Measurements from ENCODE around the gene FES. TPM values are rescaled to one million over a fixed set of nuclear protein-coding genes. Genes with fewer than 3 reads are reported as not detected.

FES gene
- total and polyA plus RNA-seq, 11 donors = 10.7 to 37.5 (median 15.9) TPM

DNA sequence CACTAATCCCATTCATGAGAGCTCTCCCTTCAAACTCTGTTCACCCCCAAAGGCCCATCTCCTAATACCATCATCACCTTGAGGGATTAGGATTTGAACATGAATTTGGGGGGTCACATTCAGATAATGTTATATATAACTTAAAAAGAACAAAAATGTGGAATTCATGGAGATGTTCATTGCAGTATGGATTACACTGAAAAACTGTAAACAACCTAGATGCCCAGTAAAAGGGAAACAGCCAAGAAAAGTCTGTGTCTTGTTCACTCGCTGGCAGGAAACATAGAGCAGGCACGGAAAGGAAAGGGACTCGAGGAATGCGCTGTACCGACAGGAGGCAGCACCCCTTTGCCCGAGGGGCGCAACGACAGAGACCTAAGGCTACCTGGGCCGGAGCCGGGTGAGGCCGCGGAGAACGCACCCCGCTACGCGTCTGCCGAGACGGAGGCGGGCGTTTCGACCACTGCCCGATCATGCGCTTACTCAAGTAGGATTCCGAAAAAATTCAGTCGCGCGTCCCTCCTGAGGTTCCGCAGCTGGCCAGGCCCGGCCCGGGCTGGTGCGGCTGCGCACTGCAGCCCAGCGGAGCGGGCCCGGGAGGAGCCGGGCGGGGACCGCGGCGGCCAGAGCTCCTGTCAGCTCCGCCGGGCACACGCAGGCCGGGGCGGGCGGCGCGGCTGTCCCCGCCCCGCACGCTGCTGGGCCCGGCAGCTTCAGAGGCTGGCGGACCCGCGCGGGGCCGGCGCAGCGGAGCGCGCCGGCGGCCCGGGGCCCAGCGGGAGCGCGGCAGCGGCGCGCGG, 17.9 kb downstream of the FES start:
- TF ChIP-seq, protein P1, sequence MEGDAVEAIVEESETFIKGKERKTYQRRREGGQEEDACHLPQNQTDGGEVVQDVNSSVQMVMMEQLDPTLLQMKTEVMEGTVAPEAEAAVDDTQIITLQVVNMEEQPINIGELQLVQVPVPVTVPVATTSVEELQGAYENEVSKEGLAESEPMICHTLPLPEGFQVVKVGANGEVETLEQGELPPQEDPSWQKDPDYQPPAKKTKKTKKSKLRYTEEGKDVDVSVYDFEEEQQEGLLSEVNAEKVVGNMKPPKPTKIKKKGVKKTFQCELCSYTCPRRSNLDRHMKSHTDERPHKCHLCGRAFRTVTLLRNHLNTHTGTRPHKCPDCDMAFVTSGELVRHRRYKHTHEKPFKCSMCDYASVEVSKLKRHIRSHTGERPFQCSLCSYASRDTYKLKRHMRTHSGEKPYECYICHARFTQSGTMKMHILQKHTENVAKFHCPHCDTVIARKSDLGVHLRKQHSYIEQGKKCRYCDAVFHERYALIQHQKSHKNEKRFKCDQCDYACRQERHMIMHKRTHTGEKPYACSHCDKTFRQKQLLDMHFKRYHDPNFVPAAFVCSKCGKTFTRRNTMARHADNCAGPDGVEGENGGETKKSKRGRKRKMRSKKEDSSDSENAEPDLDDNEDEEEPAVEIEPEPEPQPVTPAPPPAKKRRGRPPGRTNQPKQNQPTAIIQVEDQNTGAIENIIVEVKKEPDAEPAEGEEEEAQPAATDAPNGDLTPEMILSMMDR (IDR thresholded peaks at IDR 0.05) = peak; percentile 60 to 95 (median 78)
- TF ChIP-seq POLR2A (IDR thresholded peaks at IDR 0.05) = peak in 1 of 2 donors; percentile 60
- Histone ChIP-seq H3K27ac (peak overlapping the region; percentile 65 to 98 (median 94)), H3K4me1 (peaks cover 3 to 29% (median 19%) of the 10 kb centered on the region in 12 donors), H3K9me3 (no peaks in the 10 kb centered on the region), H3K27me3 (no peaks in the 10 kb centered on the region), H3K36me3 (peaks cover 0 to 28% (median 25%) of the 10 kb centered on the region in 9 donors), H3K4me3 (peak overlapping the region; percentile 18 to 95 (median 84))
- peak; percentile 77 to 89 (median 84) for DNase-seq
- 0 to 1% (median 0%) methylated on average over 43 to 71 of the region's 71 CpGs for WGBS, 4 donors
- peak; percentile 68 to 92 (median 88) for ATAC-seq
- intact Hi-C loops (cut with DNase I) = loop anchor here in 8 of 10 donors (1.0 to 2.0 kb wide), 4 partner anchors 29 to 33 kb away; partner anchors contain the start of genes HDDC3 (in 3 of the 8) and UNC45A (in 2 of the 8)

- H3K4me1 ChIP-seq = peaks cover 3 to 38% (median 26%) of the 10 kb centered on the region in 12 donors
- intact Hi-C loops (cut with DNase I) = loop anchor here in 8 of 10 donors (1.0 to 2.0 kb wide), 4 partner anchors 28 to 32 kb away; partner anchors contain the start of genes HDDC3 (in 3 of the 8) and UNC45A (in 2 of the 8)
- H3K4me3 ChIP-seq = peak within 1 kb of the TSS; percentile 47 to 95 (median 84)
- 1% methylated on average over 50 to 81 of the region's 81 CpGs for WGBS, 4 donors
- TF ChIP-seq, protein P1 (IDR thresholded peaks at IDR 0.05) = peak in 1 of 12 donors; percentile 8
- TF ChIP-seq POLR2A (IDR thresholded peaks at IDR 0.05) = no peak
- H3K9me3 ChIP-seq = no peaks in the 10 kb centered on the region
- DNase-seq (peak; percentile 65 to 86 (median 74)), ATAC-seq (peak; percentile 6 to 66 (median 60))
- peak within 1 kb of the TSS; percentile 81 to 98 (median 94) for H3K27ac ChIP-seq
- no peaks in the 10 kb centered on the region for H3K27me3 ChIP-seq
- peaks cover 0 to 35% (median 32%) of the 10 kb centered on the region in 9 donors for H3K36me3 ChIP-seq
These were observed 18.8 kb downstream of the FES start, which contains the start of gene MAN2A2 for GRCh38 chr15:90902840-90903732. Gene MAN2A2, plus strand, starts transcription at chr15:90903302. Its CDS starts 906 bp downstream, at chr15:90904208.

DNA sequence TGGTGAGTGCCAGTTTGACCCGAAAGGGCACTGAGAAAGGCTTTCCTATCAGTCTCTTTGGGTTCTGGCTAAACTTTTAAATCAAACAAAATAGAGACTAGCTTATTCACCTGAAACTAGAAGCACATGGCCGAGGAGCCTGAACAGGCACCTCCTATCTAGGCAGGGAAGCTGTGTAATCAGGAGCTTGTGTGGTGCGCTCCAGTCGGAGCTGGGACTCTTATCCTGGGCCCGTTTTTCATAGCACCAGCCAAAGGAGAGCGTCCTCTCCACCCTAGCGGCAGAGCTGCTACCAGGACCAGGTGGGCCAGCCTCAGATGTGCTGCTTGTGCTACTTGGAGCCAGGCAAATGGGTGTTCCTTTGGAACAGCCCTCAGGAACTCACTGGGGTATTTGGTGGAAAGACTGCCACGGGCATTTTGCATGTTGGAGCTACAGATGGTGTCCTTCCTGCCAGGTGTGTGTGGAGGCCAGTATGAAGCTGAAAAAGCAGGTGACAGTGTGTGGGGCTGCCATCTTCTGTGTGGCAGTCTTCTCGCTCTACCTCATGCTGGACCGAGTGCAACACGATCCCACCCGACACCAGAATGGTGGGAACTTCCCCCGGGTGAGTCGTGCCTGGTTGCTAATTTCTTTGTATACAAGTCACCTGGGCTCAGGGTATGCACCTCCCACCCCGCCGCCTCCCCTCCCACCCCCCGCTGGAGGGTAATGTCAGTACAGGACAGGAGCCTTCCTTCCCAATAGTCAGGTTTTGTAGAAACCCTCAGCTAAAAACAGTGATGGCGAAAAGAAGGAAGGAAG, 19.6 kb downstream of the FES start:
- peak in 1 of 5 donors; percentile 48 for DNase-seq
- H3K9me3 ChIP-seq = no peaks in the 10 kb centered on the region
- peaks cover 0 to 42% (median 33%) of the 10 kb centered on the region in 9 donors for H3K36me3 ChIP-seq
- 63 to 72% (median 71%) methylated on average over 17 to 18 of the region's 18 CpGs for WGBS, 4 donors
- peak in 2 of 4 donors; percentile 11 to 32 for ATAC-seq
- intact Hi-C loops (cut with DNase I) = loop anchor here in 7 of 10 donors (2.0 kb wide), 3 partner anchors 27 to 31 kb away; partner anchors contain the start of genes HDDC3 (in 2 of the 7) and UNC45A (in 2 of the 7)
- peak overlapping the region in 11 of 12 donors; percentile 81 to 97 (median 94) for H3K27ac ChIP-seq
- peaks cover 3 to 46% (median 34%) of the 10 kb centered on the region in 12 donors for H3K4me1 ChIP-seq
- H3K27me3 ChIP-seq = no peaks in the 10 kb centered on the region
- TF ChIP-seq, protein P1 (IDR thresholded peaks at IDR 0.05) = no peak
- no peak for TF ChIP-seq POLR2A (IDR thresholded peaks at IDR 0.05)
- peak overlapping the region; percentile 47 to 95 (median 84) for H3K4me3 ChIP-seq
